Inflammatory macrophage treated with lipopolysaccharide for 4 hours (primary cell): ENCODE measurements around the gene SHQ1.

Source experiments
- DNase-seq: peaks from one replicate; pipeline ENCODE4 v3.0.0-alpha.2; 2020

The SHQ1 gene

DNA sequence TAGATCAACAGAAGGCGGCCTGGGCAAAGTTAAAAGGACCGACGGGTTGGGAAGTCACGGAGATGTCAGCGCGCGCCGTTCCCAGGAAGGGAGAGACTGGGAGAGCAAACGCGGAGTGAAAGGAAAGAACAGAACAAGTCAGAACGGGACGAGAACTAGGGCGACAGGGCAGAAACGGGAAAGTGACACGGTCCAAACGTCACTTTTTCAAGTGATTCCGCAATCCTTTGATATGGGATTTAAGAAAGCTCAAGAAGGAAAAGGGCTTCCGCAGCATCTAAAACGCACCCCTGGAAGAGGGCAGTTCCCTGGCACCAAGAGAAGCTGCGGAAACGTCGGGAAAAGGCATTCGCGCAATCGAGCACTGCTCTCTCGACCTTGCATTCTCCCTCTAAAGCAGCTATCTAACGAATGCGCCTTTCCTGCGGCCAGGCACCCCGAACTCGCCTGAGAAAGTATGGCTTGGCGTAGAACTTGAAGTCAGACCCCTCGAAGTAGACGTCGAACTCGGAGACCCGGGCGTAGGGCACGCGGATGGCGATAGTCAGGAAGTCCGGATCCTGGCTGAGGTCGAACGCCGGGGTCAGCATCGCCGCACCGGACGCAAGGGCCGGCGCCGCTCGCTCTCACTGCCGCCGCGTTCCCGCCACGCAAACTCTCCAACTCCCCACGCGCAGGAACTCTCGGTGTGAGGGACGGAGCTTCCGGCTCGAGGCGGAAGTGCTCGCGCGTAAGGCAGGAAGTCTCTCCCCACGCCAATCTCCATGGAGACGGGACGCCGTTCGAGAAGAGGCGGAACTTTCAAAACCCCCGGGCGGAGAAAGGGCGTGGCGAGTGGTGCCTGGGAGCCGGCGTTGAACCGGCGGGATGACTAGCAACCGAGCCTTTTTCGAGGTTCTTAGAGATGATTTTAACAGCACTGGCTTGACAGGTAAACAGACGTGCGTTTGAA is at the start of gene SHQ1:
Gene SHQ1 (minus strand): TSS at position 695 of the 952 bp plus-strand sequence. CDS start 105 bp downstream, at position 590.
- peak; percentile 98 for DNase-seq

DNA sequence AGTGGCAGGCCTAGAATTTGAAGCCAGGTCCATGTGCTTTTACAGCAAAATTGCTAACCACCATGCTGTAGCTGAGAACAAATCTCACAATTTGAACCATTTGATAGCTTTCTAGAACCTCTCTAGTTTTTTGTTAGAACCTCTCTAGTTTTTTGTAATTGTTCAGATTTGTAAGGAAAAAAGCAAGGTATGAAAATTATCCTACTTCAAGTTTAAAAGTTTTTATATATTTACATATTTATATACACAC is 49.4 kb upstream of the SHQ1 start:
- no peak for DNase-seq

GRCh38 chr3:72896996-72897757 is 48.9 kb upstream of the SHQ1 start:
- DNase-seq, result no peak

DNA sequence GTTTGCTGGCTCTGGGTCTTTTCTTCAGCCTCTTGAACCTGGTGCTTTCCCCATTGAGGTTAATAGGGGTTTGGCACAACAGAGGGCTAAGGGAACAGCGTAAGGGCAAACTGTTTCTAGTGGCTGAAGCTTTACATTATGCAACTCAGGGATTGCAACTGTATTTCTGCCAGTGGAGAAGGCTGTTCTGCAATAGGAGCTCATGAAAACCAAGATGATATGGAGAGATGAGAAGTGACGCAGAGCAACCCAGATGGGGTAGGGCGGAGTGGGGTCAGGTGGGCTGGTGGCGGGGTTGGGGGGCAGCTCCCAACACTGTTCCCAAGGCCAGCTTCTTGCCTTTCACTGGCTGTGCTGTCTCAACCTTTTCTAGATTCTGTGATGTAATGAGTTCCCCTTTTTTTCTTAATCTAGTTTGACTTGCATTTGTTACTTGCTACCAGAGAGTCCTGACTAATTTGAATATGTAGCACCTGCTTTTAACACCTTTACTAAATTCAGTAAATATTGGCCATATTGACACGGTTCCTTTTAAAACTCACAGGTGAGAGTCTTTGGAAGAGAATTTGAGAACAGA is 46.8 kb upstream of the SHQ1 start:
- peak; percentile 72 for DNase-seq

DNA sequence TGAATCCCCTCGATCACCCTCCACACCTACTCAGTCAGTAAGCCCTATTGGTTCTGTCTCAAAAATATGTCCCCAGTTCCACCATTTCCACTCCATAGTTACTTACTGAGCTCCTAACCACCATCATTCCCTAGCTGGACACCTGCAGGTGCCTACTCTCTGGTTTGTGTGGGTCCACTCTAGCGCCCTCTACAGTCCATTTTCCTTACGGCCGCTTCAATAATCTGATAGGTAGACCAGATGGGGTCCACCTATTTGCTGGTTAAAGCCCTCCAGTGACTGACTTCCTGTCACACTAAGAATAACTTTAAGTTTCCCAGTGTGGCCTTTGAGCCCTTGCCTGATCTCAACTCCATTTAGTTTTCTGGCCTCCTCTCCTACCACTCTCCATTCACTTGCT is 44.6 kb upstream of the SHQ1 start:
- DNase-seq, result no peak

- peak; percentile 89 for DNase-seq
Observed at GRCh38 chr3:72892081-72892775, 44.0 kb upstream of the SHQ1 start.

DNA sequence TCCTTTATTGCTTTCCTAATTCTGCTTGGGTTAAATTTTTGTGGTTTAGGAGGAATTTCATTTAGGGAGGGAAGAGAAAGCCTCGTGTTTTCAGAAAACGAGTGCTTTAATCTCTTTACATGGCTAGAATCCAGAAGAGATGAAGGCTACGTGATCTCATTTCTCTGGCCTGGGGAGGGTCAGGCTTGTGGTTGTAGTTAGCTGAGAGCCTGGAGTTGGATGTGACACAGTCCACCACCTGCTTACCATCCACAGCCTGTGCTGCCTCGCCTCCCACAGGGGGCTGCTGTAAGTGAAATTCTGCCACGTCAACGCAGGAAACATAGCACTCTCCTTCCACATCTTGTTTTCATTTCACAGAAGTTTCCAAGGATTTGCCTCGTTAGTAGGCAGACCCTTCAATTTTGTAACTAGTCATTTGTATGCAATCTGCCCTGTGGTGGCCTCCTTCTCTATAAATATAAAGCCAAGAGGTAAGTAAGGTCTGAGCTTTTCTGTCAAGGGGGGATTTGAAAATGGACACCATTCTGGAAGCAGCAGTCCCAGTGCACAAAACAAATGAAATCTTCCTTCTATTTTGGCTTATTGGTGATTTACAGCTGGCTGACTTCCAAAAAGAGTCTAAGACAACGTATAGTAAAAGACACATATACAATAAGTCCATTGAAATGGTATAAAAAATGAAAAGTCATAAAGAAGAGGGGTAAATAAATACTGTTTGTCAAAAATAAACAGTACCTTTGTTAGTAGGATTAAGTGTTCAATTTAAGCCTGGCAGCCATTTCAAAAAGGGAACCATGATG is 43.0 kb upstream of the SHQ1 start:
- DNase-seq, result no peak

DNA sequence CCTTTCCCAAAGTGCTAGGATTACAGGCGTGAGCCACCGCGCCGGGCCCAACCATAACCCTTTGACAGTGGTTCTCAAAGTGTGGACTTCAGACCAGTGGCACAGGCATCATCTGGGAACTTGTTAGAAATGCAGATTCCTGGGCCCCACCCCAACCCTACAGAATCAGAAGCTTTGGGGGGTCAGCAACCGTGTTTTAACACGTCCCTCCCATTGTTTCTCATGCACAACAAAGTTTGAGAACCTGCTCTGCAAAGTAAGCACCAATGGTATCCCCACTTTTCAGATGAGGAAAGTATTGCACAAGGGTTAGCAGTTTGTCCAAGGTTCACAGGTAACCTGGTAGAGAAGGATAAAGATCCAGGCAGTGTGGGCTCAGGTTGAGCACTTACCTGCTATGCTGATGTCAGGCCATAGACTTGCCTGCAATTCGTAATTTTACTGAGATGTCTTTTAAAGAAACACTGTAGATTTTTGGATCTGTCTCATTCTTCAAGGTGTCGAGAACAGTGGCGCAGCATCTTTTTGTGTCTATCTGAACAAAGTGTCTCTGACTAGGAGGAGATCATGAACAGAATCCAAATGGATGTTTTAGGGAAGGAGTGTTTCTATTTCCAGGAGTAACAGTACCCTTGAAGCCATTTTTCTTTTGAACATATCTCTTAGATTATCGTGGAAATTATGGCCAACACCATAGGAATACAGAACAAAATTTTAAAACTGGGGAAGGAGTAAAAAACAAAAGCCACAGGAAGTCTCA is 42.1 kb upstream of the SHQ1 start:
- DNase-seq, result no peak

- DNase-seq, result no peak
Observed at GRCh38 chr3:72889310-72890165, 41.3 kb upstream of the SHQ1 start.

DNA sequence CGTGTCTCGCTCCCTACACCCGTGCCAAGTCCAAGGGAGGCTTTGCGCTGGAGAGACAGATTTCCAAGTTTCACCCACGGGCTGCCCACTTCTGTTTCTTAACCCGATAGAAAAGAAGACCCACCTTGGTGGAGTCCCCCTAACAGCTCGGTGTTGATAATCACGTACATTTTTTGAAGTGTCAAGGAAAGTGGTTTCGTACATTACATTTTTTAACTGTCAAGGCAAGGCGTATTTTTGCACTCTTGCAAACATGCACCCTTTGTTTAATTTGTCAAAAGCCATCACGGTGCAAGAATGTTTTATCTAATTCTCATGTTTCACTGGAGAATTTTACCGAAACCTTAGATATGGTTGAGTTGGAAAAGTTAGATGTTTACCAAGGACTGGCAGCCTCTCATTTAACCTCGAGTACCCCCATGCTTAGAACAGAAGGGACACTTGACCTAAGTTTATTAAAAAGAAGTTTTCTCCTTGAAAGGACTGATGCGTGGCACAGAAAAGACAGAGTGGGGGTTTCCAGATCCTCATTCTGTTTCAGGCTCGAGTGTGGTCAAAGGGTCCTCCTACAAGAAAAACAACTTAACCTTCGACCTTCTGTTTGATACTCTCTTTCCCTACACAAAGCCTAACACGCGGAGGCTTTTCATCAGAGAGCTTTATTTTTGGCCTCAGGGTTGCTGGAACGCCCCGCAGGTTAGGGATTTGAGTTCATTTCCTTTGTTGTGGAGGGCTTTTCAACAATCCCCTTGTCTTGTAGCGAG is 40.5 kb upstream of the SHQ1 start:
- no peak for DNase-seq

GRCh38 chr3:72887705-72888545 is 39.7 kb upstream of the SHQ1 start, which contains the start of gene GXYLT2:
GXYLT2 (plus strand) TSS chr3:72888046; CDS start chr3:72888234, 188 bp downstream.
- DNase-seq, result peak; percentile 40

GRCh38 chr3:72887343-72887704 is 39.1 kb upstream of the SHQ1 start:
- no peak for DNase-seq

DNA sequence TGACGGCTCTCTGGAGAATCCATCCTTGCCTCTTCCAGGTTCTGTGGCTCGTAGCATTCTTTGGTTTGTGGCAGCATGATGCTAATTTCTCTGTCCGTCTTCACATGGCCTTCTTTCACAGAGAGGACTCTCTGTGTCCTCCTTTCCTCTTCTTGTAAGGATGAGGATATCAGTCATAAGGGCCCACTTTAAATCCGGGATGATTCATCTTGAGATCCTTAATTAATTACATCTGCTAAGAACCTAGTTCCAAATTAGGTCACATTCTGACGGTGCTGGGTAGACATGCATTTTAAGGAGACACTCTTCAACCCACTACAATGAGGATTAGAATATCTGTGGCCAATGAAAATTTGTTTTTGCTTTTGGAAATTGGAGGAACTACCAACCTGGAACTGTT is 23.9 kb upstream of the SHQ1 start:
- no peak for DNase-seq

DNA sequence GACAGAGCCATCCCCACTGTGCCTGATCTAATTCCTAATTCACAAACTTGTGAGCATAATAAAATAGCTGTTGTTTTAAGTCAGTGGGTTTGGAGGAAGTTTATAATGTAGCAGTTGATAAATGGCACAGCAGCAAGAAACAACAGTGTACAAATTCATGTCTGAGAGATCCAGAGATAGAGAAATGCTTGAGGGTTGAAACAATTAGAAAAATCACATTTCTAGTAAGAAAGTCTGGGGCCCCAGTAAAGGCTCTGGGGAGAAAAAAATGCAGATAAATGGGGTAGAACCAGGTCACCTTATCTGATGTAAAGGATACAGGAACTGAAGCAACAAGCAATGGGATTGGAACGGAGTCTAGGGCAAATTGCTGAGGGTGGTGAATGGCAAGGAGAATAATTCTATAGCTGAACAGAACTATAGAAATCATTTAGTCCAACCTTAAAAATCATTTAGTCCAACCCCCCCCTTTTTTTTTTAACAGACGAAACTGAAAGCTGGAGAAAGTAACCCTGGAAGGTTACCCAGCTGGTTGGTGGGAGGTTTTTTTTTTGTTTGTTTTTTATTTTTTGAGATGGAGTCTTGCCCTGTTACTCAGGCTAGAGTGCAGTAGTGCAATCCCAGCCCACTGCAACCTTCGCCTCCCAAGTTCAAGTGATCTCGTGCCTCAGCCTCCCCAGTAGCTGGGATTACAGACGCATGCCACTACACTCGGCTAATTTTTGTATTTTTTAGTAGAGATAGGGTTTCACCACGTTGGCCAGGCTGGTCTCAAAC is 14.3 kb upstream of the SHQ1 start:
- no peak for DNase-seq

GRCh38 chr3:72860846-72861245 is 12.6 kb upstream of the SHQ1 start:
- DNase-seq, result no peak

GRCh38 chr3:72860053-72860452 is 11.8 kb upstream of the SHQ1 start:
- no peak for DNase-seq

DNA sequence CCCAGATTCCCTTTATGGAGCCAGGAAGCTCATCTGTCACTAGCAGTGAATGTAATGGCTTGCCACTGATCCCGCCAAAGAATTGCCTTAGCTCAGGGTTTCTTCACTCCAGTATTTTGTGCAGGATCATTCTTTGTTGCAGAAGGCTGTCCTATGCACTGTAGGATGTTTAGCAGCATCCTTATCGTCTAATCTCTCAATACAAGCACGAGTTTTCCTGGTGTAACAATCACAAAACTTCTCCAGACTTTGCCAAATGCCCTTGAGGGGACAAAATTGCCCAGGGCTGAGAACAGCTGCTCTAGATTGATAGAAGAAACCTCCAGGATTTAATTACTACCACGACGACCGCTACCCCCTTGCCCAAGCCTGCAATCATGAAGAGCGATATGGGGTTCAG is 6.8 kb upstream of the SHQ1 start:
- no peak for DNase-seq

GRCh38 chr3:72848703-72849081 is 447 bp upstream of the SHQ1 start:
- DNase-seq, result peak; percentile 24
